ENCODE results near the gene IZUMO1.
"Not testable (repeated sequence)": the region's sequence is repeated elsewhere in the genome, so short reads cannot be mapped to it uniquely, and the experiment has no call there.

The IZUMO1 gene

DNA sequence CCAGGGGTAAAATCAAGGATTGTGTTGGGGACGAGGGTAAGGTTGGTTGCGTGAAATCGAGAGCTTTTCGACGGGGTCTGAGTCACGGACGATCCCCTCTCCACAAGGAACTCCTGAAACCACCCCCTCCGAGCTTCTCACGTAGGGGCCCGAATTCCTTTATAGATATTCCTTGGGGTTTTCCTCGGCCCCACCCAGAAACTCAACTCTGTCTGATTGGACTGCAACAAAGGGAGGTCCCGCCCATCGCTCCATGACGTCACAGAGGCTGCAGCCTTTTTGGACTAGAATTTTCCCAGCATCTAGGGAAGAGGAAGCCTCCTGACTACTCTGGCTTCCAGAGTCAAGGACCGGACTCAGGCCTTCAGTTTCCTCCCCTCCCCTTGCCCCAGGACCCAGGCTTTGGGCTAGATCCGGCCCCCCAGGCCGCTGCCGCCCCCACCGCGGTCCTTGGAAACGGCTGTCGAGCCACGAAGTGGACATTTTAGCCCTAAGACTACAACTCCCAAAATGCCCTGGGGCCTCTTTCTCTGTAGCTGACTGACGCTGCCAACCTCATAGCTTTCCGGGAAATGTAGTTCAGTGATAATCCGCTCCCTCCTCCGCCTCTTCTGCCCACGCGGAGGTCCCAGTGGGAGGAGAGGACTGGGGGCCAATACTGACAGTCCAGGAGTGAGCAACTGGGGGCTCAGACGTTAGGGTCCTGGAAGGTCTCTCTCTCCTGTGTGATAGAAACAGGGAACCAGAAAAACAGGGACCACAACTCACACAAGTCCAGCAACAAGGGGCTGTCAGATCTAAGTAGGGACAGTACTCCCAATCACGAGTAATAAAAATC is at the start of gene IZUMO1:
IZUMO1 (minus strand) TSS at position 172 of the 838 bp plus-strand sequence. CDS start 1,050 bp downstream, outside the sequence.
- no peak for DNase-seq (ENCODE audit: low read depth)

GRCh38 chr19:48795685-48796070 is 49.0 kb upstream of the IZUMO1 start:
- DNase-seq (ENCODE audit: low read depth) = no peak

DNA sequence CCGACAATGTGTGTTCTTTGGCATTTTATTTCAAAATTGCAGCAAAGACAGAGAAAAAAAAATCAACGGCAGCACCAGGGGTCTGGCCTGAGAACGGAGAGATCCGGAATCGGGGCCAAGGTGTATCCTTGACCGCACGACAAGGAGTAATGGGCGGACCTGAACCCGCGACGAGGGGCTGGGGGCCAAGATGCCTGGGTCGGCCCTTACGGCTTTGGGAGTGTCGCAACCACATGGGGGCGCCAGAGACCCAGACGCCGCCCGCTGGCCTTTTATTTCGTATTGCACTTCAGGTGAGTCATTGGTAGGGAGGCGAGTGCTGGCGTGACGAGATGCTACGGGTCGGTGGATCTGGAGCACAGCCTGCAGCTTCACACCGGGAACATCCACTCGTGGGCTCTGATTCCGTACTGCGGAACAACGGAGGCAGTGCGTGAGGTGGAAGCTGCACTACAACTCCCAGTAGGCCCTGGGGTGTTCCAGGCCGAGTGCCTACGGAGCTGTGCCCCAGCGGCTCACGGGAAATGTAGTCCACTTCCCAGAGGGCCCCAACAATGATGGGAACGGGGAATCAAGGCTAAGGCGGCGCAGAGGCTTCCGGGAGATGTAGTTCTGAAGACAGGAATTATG is 48.5 kb upstream of the IZUMO1 start:
- peak; percentile 76 for DNase-seq (ENCODE audit: low read depth)

DNA sequence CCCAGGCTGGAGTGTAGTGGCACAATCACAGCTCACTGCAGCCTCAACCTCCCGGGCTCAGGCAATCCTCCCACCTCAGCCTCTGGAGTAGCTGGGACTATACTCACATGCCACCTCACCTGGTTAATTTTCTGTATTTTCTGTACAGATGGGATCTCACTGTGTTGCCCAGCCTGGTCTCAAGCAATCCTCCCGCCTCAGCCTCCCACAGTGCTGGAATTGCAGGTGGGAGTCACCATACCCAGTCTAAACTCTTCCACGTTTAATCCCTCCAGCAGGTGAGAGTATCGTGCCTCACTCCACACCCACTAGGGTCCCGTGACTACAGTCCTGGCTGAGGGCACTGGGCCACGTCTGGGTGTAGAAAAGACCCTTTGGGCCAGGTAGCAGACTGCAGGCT is 47.6 kb upstream of the IZUMO1 start:
- no peak for DNase-seq (ENCODE audit: low read depth)

DNA sequence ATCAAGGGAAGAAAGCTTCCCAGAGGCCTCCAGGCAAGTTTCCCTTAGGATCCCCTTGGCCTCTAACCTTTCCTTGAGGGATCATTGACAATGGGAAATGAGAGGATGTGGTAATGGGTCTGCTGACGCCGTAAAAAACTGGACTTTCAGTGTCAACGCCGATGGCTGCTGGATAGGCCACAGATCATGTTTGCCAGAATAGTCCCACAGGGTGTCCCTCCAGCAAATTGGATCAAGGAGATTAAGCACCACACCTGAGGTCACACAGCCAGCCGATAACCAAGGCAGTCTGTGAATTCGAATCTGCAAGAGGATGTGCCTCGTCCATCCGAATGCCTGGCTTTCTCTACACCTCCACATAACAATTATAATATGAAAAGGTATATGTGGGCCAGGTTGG is 46.6 kb upstream of the IZUMO1 start:
- DNase-seq (ENCODE audit: low read depth) = no peak

GRCh38 chr19:48787331-48787730 is 40.6 kb upstream of the IZUMO1 start:
- not testable (repeated sequence) for DNase-seq (ENCODE audit: low read depth)

DNA sequence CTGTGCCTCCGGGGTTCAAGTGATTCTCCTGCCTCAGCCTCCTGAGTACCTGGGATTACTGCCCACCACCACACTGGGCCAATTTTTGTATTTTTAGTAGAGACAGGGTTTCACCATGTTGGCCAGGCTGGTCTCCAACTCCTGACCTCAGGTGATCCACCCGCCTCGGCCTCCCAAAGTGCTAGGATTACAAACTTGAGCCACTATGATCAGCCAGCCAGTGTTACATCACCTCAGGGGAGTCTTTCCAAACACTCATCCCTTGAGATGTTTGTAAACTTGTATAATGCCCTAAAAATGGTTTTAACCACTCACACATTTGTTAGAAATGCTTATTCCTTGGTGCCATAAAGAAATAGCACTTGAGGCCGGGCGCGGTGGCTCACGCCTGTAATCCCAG is 39.7 kb upstream of the IZUMO1 start:
- not testable (repeated sequence) for DNase-seq (ENCODE audit: low read depth)

DNA sequence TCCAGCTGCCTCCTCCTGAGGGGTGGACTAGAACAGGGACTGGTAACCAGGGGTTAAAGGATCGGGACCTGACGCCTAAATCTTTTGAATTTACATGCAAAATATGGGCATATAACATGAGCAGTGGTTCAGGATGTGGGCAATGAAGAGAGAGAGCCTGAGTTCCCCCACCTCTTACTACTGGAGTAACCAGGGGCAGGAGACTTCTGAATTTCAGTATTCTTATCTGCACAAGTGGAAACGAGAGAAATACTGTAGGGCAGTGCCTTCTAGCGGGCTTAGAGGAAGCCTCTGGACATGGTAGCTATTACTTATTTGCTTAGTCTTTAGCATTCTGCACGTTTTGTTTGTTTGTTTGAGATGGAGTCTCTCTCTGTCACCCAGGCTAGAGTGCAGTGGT is 37.8 kb upstream of the IZUMO1 start:
- DNase-seq (ENCODE audit: low read depth) = no peak

DNA sequence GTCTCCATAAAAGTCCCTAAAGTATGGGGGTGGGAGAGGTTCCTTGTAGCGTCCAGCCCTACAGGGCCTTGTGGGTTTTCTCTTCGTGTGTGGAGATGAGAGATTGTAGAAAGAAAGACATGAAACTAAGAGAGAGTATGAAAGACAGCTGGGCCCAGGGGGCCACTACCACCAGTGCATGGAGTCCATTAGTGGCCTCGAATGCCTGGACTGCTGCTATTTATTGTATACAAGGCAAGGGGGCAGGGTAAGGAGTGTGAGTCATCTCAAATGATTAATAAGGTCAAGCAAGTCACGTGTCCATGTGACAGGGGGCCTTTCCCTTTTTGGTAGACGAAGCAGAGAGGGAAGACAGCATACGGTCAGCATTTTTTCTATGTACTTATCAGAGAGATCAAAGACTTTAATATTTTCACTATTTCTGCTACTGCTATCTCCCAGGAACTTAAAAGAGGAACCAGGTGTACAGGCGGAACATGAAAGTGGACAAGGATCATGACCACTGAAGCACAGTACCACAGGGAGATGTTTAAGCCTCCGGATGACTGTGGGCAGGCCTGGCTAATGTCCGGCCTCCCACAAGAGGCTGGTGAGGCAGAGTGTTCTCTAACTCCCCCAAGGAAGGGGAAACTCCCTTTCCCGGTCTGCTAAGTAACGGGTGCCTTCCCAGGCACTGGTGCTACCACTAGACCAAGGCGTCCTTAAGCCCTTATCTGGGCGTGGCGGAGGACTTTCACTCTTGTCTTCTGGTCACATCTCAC is 34.1 kb upstream of the IZUMO1 start:
- DNase-seq (ENCODE audit: low read depth) = no peak

DNA sequence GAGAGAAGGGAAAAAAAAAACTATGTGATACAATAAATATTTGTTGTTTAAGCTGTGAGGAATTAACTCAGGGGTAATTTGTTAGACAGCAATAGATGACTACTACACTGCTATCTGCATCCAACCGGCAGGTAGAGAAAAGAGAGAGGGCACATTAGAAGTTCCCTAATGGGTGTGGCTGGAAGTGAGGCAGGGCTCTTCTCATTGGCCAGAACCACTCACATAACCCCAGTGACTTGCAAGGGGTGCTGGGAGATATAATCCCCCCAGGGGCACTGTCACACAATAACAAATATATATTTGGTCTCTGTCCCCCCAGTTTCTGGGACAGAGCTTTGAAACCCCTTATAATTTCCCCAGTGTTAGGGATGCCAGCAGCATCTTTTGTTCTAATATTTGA is 32.9 kb upstream of the IZUMO1 start:
- DNase-seq (ENCODE audit: low read depth) = no peak

- DNase-seq (ENCODE audit: low read depth) = no peak
Observed at GRCh38 chr19:48777720-48778119, 31.0 kb upstream of the IZUMO1 start.

GRCh38 chr19:48777139-48777538 is 30.4 kb upstream of the IZUMO1 start:
- no peak for DNase-seq (ENCODE audit: low read depth)

DNA sequence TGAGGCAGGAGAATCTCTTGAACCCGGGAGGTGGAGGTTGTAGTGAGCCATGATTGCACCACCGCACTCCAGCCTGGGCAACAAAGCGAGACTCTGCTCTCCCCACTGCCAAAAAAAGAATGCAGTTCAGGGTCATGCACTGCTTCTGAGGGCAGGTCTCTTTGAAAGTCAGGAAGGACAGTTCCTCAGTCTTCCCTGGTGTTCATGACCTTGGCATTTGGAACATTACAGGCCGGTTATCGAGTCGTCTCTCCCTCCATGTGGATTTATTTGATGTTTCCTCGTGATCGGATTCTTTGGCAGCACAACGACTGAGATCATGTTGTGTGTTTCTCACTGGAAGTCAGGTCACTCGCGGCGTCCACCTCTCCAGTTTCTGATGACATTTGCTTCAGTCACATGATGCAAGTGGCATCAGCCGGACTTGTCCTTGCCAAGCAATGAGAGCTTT is 25.8 kb upstream of the IZUMO1 start:
- no peak for DNase-seq (ENCODE audit: low read depth)

- DNase-seq (ENCODE audit: low read depth) = no peak
Observed at GRCh38 chr19:48770734-48771472, 24.2 kb upstream of the IZUMO1 start.

DNA sequence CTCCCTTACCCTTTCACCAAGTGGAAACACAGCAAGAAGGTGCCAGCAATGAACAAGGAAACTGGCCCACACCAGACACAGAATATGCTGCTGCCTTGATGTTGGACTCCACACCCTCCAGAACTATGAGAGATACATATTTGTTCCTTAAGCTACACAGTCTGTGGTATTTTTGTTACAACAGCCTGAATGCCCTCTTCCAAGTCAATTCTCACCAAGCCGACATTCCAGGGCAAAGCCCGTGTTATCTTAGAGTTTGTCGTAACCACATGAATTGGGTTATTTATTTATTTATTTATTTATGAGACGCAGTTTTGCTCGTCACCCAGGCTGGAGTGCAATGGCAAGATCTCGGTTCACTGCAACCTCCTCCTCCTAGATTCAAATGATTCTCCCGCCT is 23.6 kb upstream of the IZUMO1 start:
- no peak for DNase-seq (ENCODE audit: low read depth)

DNA sequence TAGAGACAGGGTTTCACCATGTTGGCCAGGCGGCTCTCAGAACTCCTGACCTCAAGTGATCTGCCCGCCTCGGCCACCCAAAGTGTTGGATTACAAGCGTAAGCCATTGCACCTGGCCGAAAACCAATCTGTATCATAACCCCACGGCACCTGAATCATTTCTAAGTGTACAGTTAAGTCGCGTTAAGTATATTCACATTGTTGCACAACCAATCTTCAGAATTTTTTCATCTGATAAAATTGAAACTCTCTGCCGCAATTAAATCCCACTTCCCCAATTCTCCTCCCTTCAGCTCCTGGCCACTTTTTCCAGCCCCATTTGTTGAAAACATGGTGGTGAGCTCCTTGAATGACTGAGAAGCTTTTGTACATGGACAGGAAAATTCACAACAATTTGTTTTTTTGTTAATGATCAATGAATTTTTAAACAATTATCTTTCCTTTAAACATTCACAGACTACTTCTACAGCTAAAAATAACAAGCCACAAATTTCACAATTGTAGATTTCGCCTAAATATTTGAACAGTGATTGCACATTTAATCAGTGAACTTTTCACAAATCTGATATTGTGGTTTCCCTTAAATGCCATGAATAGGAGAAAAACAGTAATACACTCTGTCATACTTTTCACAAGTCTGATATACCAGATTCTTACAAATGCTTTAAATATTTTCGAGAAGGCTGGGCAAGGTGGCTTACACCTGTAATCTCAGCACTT is 22.4 kb upstream of the IZUMO1 start:
- DNase-seq (ENCODE audit: low read depth) = no peak

DNA sequence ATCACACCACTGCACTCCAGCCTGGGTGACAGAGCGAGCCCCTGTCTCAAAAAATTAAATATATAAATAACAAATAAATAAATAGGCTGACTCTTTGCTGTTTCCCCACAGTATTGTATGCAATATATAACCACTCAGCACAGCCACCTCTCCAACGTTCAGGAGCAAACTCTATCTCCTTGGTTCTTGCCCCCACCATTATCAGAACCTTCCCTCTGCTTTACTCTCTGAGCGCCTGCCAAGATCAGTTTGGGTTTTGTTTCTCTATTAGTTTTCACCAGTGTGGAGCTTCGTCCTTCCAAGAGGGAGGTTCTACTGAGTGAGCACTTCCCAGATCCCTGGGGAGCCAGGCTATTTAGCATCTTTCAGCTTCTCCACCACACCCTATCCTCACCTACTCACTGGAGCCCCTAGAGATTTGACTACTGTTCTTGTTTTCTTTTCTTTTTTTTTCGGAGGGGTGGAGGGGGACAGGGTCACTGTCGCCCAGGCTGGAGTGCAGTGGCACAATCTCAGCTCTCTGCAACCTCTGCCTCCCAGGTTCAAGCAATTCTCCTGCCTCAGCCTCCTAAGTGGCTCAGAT is 21.6 kb upstream of the IZUMO1 start:
- not testable (repeated sequence) for DNase-seq (ENCODE audit: low read depth)

- DNase-seq (ENCODE audit: low read depth) = not testable (repeated sequence)
Observed at GRCh38 chr19:48765816-48766215, 19.1 kb upstream of the IZUMO1 start.

DNA sequence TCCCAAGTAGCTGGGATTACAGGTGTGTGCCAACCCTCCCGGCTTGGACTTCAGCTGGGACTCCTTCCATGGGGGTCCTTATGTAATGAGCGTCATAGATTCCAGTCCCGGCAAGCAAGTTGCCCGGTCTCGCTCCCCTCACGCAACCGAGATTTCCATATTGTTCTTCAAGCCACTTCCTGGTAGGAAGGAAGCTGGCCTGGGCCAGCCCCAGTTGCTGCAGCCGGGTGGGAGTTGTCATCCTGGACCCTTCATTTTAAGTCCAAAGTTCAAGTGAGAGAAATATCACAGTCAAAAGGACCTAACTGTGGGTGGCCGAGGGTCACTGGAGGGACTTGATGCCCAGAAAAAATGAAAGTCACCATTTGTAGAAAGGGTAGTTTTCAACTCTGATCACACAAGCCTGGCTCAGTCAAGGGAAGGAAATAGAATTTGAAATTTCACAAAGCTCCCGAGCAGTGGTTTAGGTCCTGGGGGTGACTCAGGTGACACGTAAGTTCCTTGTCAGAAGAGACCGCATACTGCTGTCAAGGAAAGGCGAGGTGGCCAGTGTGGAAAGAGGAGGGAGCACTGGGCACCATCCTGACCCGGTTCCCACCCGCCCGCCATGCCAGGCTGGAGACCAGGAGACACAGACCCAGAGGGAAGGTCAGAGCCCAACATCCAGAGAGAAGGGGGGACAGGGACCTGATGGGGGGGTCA is 13.9 kb upstream of the IZUMO1 start:
- no peak for DNase-seq (ENCODE audit: low read depth)

GRCh38 chr19:48757741-48758144 is 11.0 kb upstream of the IZUMO1 start:
- no peak for DNase-seq (ENCODE audit: low read depth)

All from activated T-cell treated with anti-CD3 and anti-CD28 coated beads for 1 hour (primary cell).